ENCODE measurements around the gene TIFAB.

DNA sequence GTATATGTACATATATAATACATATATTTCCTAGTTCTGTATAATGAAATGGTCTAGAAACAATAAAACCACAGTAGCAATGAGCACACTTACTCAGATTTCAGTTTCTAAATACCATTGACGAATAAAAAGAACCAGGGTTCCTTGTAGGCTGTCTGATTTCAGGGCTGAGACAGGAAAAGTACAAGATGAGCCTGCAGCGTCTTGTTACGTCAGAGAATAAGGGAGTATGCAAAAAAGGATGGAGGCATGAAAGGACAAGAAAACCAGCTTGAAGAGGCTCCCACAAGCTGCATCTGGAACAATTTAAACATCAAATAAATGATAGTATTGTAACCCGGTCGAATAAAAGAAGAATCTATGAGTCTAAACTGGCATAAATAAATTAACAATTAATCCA, 17.8 kb upstream of the TIFAB start:
- TF ChIP-seq YY1 (IDR thresholded peaks at IDR 0.05; ENCODE audit: insufficient read depth, insufficient read length) (no peak), ZNF274 (IDR thresholded peaks at IDR 0.05; ENCODE audit: low read depth, low read length) (no peak), SUZ12 (IDR thresholded peaks at IDR 0.05; ENCODE audit: extremely low read depth, insufficient read depth, insufficient read length) (no peak)
